Left lung (tissue), 10 donors: ENCODE measurements around the gene CD40. TPM values are rescaled to one million over a fixed set of nuclear protein-coding genes. Genes with fewer than 3 reads are reported as not detected.

Experiments used
- ATAC-seq: fragments of 200-7000 bp; cut with Tn5 transposase; one replicate; pipeline ENCODE4 v1.9.1; 2020; ENCODE audit warnings: moderate library complexity
- DNase-seq, 4 donors: peaks; one replicate each; pipeline ENCODE4 v3.0.0-alpha.2; 2013 to 2020
- H3K27ac ChIP-seq, 2 donors: fragments of 200-600 bp; sonication (generic) in 1 of 2; one replicate each; pipeline versions ENCODE4 v1.5.0 to v1.8.0; 2020 to 2021
- H3K27me3 ChIP-seq, 2 donors: fragments of 200-600 bp; sonication (generic) in 1 of 2; one replicate each; pipeline versions ENCODE4 v1.5.0 to v1.8.0; 2020 to 2021
- H3K36me3 ChIP-seq, 2 donors: fragments of 200-600 bp; sonication (generic) in 1 of 2; one replicate each; pipeline versions ENCODE4 v1.5.0 to v1.8.0; 2020 to 2021
- H3K4me1 ChIP-seq, 2 donors: fragments of 200-600 bp; one replicate each; pipeline ENCODE4 v1.8.0; 2021
- H3K4me3 ChIP-seq, 2 donors: fragments of 200-600 bp; sonication (generic) in 1 of 2; one replicate each; pipeline versions ENCODE4 v1.5.0 to v1.8.0; 2020 to 2021; ENCODE audit warnings: mild to moderate bottlenecking in 1 of 2
- H3K9me3 ChIP-seq, 2 donors: fragments of 200-600 bp; sonication (generic) in 1 of 2; one replicate each; pipeline versions ENCODE4 v1.5.0 to v1.8.0; 2020 to 2021
- intact Hi-C, 2 donors: fragments of 100-400 bp; cut with DNase I; formaldehyde crosslinking; loops; one replicate each; pipeline versions ENCODE4 v1.11.2 to v1.14.2; 2022
- polyA plus RNA-seq, 6 donors: library from polyadenylated mRNA; unstranded; fragments of 120-200 nt; gene quantifications; one replicate each; pipeline ENCODE4 v1.2.1, GENCODE V29; 2013; ENCODE audit not compliant: insufficient read length in 6 of 6
- total RNA-seq, 2 donors: library from RNA; stranded (reverse); fragmentation: NEBNext Ultra II Directional; extraction: Animal tissue kit (Norgen Biotek cat#: 25700); gene quantifications; one replicate each; pipeline ENCODE4 v1.2.1, GENCODE V29; 2021
- TF ChIP-seq, protein P1 (sequence below), 2 donors: fragments of 200-600 bp; sonication (generic) in 1 of 2; IDR thresholded peaks; one replicate each; pipeline versions ENCODE4 v1.5.0 to v1.8.0; 2021; ENCODE audit warnings: antibody characterized with exemption in 2 of 2
- donor health status: DM: no; HTN: yes; CAD: no.
- donor health status: DM: no; HTN: no; CAD: no.

Gene CD40
- total and polyA plus RNA-seq, 8 donors = 13.9 to 27.6 (median 19.0) TPM

DNA sequence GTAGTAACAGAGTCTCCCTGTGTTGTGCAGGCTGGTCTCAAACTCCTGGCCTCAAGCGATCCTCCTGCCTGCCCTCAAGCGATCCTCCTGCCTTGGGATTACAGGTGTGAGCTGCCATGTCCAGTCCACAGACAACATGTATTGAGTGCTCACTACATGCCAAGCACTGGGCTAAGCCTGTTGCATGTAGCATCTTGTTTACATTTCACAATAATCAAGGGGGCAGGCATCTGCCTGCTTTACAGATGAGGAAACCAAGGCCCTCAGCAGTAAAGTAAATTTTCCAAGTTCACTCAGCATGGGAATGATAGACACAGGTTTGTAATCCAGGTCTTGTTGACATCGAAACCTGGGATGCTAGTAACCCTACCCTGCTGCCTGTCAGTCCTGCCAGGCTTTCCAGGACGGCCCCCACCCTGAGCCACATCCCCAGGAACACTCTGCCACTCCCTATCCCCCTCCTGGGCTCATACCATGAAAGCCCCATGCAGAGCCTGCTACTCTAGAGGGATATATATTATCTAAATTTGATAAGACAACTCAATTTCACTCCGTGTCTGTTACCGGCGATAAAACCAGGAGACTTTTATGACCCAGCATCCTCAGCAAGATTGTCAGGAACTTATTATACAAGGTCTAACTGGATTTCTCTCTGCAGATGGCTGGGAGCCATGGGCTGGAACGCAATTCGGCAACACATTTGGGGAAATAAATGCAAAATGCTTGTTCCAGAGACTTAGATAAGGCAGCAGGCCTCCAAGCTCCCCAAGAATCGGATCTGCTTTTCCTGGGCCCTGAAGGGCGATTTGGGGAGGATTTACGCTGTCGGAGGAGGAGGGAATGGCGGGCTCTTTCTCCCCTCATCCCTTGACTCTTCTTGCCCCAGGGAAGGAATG lies 30.4 kb downstream of the CD40 start:
- no peaks in the 10 kb centered on the region for H3K9me3 ChIP-seq
- H3K27ac ChIP-seq = no peak overlapping the region
- H3K4me3 ChIP-seq = no peak overlapping the region
- H3K4me1 ChIP-seq = no peaks in the 10 kb centered on the region
- ATAC-seq (no peak), DNase-seq (no peak)
- peaks cover 0 to 26% of the 10 kb centered on the region in 2 donors for H3K27me3 ChIP-seq
- TF ChIP-seq, protein P1, sequence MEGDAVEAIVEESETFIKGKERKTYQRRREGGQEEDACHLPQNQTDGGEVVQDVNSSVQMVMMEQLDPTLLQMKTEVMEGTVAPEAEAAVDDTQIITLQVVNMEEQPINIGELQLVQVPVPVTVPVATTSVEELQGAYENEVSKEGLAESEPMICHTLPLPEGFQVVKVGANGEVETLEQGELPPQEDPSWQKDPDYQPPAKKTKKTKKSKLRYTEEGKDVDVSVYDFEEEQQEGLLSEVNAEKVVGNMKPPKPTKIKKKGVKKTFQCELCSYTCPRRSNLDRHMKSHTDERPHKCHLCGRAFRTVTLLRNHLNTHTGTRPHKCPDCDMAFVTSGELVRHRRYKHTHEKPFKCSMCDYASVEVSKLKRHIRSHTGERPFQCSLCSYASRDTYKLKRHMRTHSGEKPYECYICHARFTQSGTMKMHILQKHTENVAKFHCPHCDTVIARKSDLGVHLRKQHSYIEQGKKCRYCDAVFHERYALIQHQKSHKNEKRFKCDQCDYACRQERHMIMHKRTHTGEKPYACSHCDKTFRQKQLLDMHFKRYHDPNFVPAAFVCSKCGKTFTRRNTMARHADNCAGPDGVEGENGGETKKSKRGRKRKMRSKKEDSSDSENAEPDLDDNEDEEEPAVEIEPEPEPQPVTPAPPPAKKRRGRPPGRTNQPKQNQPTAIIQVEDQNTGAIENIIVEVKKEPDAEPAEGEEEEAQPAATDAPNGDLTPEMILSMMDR (IDR thresholded peaks at IDR 0.05) = no peak
- intact Hi-C loops = no loop called here
- no peaks in the 10 kb centered on the region for H3K36me3 ChIP-seq

DNA sequence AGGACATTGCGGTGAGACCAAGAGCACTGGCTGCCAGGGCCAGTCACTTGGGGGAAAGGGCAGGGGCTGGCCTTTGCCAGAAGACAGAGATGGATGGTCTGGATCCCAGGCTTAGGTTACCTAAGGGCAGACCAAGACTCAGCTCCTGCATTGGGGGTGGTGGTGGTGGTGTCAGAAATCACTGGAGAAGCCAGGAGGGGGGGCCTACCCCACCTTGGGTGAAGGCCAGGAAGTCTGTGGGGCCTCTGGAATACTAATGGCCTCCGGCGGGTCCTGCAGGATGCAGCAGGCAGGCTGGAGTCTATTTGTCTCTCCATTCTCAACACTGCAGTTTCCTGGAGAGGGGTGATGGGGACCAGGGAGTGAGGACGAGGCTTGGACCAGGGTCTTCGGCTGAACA lies 32.8 kb downstream of the CD40 start:
- TF ChIP-seq, protein P1 (IDR thresholded peaks at IDR 0.05) = no peak
- H3K27ac ChIP-seq = no peak overlapping the region
- no peaks in the 10 kb centered on the region for H3K9me3 ChIP-seq
- no peaks in the 10 kb centered on the region for H3K4me1 ChIP-seq
- intact Hi-C loops = no loop called here
- H3K4me3 ChIP-seq = no peak overlapping the region
- ATAC-seq (no peak), DNase-seq (no peak)
- no peaks in the 10 kb centered on the region for H3K36me3 ChIP-seq
- H3K27me3 ChIP-seq = peaks cover 0 to 39% of the 10 kb centered on the region in 2 donors

DNA sequence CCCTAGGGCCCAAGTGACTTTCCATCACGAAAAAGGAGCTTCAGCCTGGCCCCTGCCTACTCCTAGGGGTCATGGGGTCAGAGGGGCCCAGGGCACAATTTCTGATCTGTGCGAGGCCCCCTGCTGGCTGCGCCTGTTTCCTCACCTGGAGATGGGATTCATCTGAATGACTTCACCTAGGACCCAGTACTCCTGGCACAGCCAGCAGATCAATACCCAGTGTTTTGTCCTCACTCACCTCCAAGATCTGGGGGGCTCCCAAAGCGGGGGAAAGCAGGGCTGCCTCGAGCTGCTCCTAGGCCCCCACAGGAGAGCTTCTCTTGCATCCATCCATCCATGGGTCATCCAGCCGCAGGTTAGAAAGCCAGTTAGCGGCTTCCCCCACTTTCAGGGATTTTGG lies 33.8 kb downstream of the CD40 start:
- no peaks in the 10 kb centered on the region for H3K36me3 ChIP-seq
- H3K9me3 ChIP-seq = no peaks in the 10 kb centered on the region
- intact Hi-C loops = no loop called here
- ATAC-seq = no peak
- no peak overlapping the region for H3K4me3 ChIP-seq
- TF ChIP-seq, protein P1 (IDR thresholded peaks at IDR 0.05) = peak in 1 of 2 donors; percentile 28
- no peak overlapping the region for H3K27ac ChIP-seq
- no peaks in the 10 kb centered on the region for H3K4me1 ChIP-seq
- no peak for DNase-seq
- peaks cover 0 to 49% of the 10 kb centered on the region in 2 donors for H3K27me3 ChIP-seq

DNA sequence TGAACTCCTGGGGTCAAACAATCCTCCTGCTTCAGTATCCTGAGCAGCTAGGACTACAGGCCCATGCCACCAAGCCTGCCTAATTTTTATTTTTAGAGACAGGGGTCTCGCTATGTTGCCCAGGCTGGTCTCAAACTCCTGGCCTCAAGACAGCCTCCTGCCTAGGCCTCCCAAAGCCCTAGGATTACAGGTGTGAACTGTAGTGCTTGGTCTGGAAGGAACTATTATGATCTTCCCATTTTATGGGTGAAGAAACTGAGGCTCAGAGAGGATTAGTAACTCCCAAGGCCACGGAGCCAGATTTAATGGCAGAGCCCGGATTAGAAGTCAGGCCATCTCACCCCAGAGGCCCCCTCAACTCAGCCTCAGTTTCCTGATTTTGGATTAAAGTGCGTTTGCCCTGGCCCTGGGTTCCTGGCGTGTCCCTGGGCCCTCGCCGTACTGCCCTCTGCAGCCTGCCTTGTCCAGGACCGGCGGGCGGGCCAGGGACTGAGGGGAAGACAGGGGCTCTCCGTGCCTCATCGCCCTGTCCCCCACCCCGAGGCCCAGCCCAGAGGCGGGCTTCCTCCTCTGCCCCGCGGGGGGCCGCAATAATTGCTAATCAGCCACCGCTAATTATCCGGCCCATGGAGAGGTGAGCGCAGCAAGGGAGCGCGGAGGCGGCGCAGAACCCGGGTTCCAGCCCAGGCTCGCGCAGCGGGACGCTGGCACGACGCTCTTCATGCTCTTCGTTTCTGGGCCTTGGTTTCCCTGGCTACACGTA lies 34.9 kb downstream of the CD40 start:
- Histone ChIP-seq H3K27me3 (peaks cover 0 to 60% of the 10 kb centered on the region in 2 donors), H3K36me3 (no peaks in the 10 kb centered on the region), H3K4me3 (no peak overlapping the region), H3K9me3 (no peaks in the 10 kb centered on the region), H3K4me1 (no peaks in the 10 kb centered on the region), H3K27ac (no peak overlapping the region)
- TF ChIP-seq, protein P1 (IDR thresholded peaks at IDR 0.05) = no peak
- ATAC-seq (no peak), DNase-seq (no peak)
- intact Hi-C loops = no loop called here

DNA sequence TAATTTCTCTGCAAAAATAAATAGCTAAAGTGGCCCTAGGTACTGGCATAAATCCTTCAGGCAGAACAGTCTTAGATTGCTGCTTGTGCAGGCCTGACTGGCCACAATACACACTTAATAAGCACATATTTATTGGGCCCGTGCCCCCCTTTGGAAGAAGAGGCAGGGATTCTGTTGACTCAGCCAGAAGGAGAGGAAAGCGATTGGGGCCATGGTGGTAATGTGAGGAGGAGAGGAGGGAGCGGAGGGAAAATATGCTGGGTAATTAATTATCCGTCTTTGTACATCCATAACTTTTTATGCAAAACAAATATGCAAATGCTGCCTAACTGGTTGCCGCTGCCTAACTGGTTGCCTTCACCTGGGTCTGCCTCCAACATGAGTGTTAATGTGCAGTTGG lies 36.2 kb downstream of the CD40 start:
- intact Hi-C loops = no loop called here

More for the DNA sequence above, 36.2 kb downstream of the CD40 start:
- H3K36me3 ChIP-seq = no peaks in the 10 kb centered on the region
- no peaks in the 10 kb centered on the region for H3K9me3 ChIP-seq
- TF ChIP-seq, protein P1 (IDR thresholded peaks at IDR 0.05) = no peak
- no peak overlapping the region for H3K4me3 ChIP-seq
- no peak for ATAC-seq
- no peak for DNase-seq
- no peak overlapping the region for H3K27ac ChIP-seq
- H3K4me1 ChIP-seq = no peaks in the 10 kb centered on the region
- H3K27me3 ChIP-seq = peaks cover 0 to 73% of the 10 kb centered on the region in 2 donors
